ENCODE results near the gene MAP3K15. TPM values are rescaled to one million over a fixed set of nuclear protein-coding genes. Genes with fewer than 3 reads are reported as not detected.

MAP3K15 gene
- total RNA-seq, 1 experiment from 2014 or later = 3.8 TPM

DNA sequence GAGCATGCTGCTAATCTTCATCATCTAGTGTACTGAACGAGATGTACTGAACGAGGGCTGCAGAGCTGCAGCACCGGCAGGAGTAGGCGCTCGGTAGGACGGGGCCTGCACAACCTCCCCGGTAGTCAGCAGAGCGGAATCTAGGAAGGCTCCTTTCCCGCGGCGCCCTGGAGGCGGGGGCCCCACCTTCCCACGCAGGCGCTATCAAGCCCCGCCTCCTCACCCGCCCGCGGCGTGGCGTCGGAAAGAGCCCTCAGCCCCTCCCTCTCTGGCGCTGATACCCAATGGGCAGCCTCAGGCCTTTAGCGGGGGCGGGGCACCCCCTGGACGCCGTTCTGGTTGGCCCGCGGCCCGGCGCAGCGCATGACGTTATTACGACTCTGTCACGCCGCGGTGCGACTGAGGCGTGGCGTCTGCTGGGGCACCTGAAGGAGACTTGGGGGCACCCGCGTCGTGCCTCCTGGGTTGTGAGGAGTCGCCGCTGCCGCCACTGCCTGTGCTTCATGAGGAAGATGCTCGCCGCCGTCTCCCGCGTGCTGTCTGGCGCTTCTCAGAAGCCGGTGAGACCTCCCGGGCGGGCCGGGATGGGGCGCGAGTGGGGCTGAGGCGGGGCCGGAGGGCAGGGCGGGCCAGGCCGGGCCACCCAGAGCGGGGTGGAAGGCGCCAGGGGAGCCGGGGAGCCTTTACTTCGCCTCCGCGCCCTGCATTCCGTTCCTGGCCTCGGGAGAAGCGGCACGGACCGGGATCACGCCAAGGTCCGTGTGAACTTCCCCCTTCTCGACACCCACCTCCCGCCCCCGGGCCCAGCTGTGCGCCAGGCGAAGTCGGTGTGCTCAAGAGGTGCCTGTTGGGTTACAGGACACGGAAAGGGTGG, 171.5 kb downstream of the MAP3K15 start, which contains the start of gene PDHA1 (continued):
- no peak for TF ChIP-seq ZNF532 (CRISPR knock-in tag; IDR thresholded peaks at IDR 0.05; ENCODE audit: borderline replicate concordance)
- no peak for TF ChIP-seq FOXJ3 (CRISPR knock-in tag; IDR thresholded peaks at IDR 0.05; ENCODE audit: borderline replicate concordance)
- no peak for TF ChIP-seq TEAD1 (CRISPR knock-in tag; IDR thresholded peaks at IDR 0.05)
- TF ChIP-seq, protein P1, sequence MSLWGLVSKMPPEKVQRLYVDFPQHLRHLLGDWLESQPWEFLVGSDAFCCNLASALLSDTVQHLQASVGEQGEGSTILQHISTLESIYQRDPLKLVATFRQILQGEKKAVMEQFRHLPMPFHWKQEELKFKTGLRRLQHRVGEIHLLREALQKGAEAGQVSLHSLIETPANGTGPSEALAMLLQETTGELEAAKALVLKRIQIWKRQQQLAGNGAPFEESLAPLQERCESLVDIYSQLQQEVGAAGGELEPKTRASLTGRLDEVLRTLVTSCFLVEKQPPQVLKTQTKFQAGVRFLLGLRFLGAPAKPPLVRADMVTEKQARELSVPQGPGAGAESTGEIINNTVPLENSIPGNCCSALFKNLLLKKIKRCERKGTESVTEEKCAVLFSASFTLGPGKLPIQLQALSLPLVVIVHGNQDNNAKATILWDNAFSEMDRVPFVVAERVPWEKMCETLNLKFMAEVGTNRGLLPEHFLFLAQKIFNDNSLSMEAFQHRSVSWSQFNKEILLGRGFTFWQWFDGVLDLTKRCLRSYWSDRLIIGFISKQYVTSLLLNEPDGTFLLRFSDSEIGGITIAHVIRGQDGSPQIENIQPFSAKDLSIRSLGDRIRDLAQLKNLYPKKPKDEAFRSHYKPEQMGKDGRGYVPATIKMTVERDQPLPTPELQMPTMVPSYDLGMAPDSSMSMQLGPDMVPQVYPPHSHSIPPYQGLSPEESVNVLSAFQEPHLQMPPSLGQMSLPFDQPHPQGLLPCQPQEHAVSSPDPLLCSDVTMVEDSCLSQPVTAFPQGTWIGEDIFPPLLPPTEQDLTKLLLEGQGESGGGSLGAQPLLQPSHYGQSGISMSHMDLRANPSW (CRISPR knock-in tag; conservative IDR thresholded peaks at IDR 0.05; ENCODE audit: low read depth) = no peak
- peak; percentile 73; the same call in 1 of the 2 replicates for TF ChIP-seq CREM (CRISPR knock-in tag; IDR thresholded peaks at IDR 0.05)
- 0 out of 2 replicates have a peak, but pooled peaks have one; percentile 15 for TF ChIP-seq GABPB1 (CRISPR knock-in tag; IDR thresholded peaks at IDR 0.05)
- TF ChIP-seq, protein P2, sequence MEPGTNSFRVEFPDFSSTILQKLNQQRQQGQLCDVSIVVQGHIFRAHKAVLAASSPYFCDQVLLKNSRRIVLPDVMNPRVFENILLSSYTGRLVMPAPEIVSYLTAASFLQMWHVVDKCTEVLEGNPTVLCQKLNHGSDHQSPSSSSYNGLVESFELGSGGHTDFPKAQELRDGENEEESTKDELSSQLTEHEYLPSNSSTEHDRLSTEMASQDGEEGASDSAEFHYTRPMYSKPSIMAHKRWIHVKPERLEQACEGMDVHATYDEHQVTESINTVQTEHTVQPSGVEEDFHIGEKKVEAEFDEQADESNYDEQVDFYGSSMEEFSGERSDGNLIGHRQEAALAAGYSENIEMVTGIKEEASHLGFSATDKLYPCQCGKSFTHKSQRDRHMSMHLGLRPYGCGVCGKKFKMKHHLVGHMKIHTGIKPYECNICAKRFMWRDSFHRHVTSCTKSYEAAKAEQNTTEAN (CRISPR knock-in tag; IDR thresholded peaks at IDR 0.05) = no peak
- TF ChIP-seq NFYB (CRISPR knock-in tag; conservative IDR thresholded peaks at IDR 0.05; ENCODE audit: low read depth) = peak; percentile 75
- no peak for TF ChIP-seq NR1H2 (CRISPR knock-in tag; IDR thresholded peaks at IDR 0.05)
- TF ChIP-seq, protein P3, sequence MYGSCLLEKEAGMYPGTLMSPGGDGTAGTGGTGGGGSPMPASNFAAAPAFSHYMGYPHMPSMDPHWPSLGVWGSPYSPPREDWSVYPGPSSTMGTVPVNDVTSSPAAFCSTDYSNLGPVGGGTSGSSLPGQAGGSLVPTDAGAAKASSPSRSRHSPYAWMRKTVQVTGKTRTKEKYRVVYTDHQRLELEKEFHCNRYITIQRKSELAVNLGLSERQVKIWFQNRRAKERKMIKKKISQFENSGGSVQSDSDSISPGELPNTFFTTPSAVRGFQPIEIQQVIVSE (CRISPR knock-in tag; IDR thresholded peaks at IDR 0.05; ENCODE audit: borderline replicate concordance) = no peak
- no peak for TF ChIP-seq ESRRA (CRISPR knock-in tag; IDR thresholded peaks at IDR 0.05; ENCODE audit: borderline replicate concordance)
- no peak for TF ChIP-seq ZNF396 (CRISPR knock-in tag; IDR thresholded peaks at IDR 0.05; ENCODE audit: borderline replicate concordance)
- TF ChIP-seq, protein P4, sequence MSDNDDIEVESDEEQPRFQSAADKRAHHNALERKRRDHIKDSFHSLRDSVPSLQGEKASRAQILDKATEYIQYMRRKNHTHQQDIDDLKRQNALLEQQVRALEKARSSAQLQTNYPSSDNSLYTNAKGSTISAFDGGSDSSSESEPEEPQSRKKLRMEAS (CRISPR knock-in tag; IDR thresholded peaks at IDR 0.05) = peak; percentile 51; the same call in 1 of the 2 replicates
- no peak for TF ChIP-seq HMGXB4 (CRISPR knock-in tag; IDR thresholded peaks at IDR 0.05)
- TF ChIP-seq JUN (CRISPR knock-in tag; IDR thresholded peaks at IDR 0.05) = no peak
- no peak for TF ChIP-seq ZSCAN18 (CRISPR knock-in tag; IDR thresholded peaks at IDR 0.05)
- TF ChIP-seq PRRX2 (CRISPR knock-in tag; IDR thresholded peaks at IDR 0.05) = no peak
- 0 out of 2 replicates have a peak, but pooled peaks have one; percentile 13 for TF ChIP-seq USF1 (CRISPR knock-in tag; IDR thresholded peaks at IDR 0.05)

Data from WTC11 (cell line).